T-helper 1 cell treated with Interleukin-12 subunit alpha and Interleukin-12 subunit beta and Interleukin-4 antibody, amounts not matched to agents 30 ng/mL and 1 ng/mL, for 36 hours (primary cell): ENCODE measurements around the gene TSPAN3. TPM values are rescaled to one million over a fixed set of nuclear protein-coding genes. Genes with fewer than 3 reads are reported as not detected.

Experiments
- intact Hi-C: fragments of 100-400 bp; cut with micrococcal nuclease; formaldehyde crosslinking; loops from one replicate; pipeline ENCODE4 v1.15.1; 2024
- total RNA-seq: library from RNA; stranded (reverse); gene quantifications from 2 replicates; pipeline ENCODE4 v1.2.3, GENCODE V29; 2022

The TSPAN3 gene
- total RNA-seq, 1 donor from 2014 or later, result 19.2 TPM

DNA sequence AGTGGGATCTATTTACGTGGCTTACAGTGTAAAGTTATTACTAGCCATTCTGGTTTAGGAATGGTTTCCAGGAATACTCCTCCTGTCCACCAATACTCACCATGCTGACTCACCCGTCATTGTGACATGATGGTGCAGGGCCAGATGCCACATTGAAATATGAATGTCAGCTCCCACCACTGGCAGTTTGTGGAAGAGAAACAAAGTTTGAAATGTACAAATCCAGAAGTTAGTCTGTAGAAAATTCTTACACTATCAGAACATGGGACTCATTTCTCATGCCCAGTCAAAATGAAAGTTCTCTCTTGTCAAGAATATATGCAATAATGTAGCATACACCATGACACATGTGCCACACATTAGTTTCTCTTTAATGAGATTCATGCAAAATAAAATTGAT, 14.4 kb upstream of the TSPAN3 start:
- intact Hi-C loops, result no loop called here

DNA sequence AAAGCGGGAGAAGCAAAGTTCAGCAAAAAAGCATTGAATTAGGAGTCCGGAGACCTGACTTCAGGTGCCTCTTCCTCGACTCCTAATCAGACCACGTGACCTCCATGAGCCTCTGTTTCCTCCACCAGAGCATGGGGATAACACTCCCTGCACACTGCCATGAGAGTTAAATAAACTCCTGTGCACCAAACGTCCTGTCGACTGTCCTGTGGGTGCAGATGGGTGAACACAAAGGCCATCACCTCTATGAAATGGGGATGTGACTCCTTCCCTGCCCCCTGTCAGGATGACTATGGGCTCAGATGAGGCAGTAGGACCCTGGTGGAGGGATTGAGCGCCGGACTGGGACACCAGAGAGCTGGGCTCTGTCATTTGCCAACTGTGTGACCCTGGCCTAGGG, 13.5 kb upstream of the TSPAN3 start:
- intact Hi-C loops, result no loop called here

DNA sequence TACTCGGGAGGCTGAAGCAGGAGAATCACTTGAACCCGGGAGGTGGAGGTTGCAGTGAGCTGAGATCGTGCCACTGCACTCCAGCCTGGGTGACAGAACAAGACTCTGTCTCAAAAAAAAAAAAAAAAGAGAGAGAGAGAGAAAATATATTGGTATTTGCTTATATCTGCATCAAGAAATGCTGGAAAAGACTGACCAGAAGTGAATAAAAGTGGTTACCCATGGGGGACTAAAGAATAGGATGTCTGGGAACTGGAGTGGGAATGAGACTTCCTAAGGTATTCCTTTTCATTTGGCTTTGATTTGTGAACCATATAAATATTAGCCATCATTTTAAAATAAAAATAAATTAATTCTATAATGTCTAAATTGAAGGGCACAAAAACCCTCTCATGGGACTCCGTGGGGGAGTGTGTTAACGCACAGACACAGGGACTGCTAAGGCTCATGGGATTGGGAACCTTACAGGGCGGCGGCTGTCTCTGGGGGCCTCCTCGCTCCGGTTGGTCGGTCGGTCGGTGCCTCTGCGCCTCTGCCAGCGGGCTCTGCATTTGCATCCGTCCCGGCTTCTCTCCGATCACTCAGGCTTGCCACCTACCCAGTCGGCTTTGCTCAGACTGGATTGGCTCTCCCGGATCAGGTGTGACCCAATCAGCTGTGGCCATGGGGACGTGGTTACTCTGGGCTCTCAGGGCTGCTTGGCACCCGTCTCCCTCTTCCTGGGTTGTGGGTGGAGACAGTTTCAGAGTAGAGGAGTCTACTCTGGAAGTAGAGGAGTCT, 12.7 kb upstream of the TSPAN3 start:
- intact Hi-C loops, result no loop called here

GRCh38 chr15:77081971-77082370, 11.1 kb upstream of the TSPAN3 start:
- intact Hi-C loops, result no loop called here

GRCh38 chr15:77076323-77076915, 5.5 kb upstream of the TSPAN3 start:
- intact Hi-C loops, result loop anchor here (10.0 kb wide), 1 partner anchor 102 kb away; no protein-coding TSS in a partner anchor

DNA sequence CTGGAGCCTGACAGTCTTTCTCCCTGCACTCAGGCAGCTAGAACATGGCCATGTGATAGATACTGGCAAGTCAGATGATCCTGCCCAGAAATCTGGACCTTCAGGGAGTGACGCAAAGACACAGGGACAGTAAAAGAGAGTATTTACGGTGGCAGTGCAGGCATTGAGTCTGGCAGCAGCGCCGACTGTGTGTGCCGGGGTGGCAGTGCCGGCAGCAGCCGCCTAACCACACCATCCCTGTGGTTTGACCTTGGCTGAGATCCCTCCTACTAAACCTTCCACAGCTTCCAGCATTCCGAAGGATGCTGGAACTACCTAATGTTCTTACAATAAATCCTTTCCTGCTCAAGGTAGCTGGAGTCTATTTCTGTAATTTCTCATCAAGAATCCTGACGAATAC, 4.6 kb upstream of the TSPAN3 start:
- intact Hi-C loops, result loop anchor here (10.0 kb wide), 1 partner anchor 101 kb away; no protein-coding TSS in a partner anchor

DNA sequence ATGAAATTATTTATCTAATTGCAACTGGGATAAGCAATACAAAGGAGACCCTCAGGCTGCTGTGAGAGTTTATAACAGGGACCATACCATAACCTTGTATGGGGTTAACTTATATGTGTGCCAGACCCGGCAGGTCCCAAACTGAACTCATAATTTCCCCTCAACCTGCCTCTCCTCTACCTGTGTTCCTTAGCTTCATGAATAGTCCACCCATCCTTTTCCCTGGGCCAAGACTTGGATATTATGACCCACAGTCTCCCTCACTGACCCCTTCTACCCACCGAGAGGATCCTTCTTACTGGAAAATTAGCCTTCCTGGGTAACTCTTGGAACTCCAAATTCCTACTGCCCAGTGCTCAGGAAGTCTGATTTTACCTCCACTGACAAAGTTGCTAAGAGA, 3.4 kb upstream of the TSPAN3 start:
- intact Hi-C loops, result loop anchor here (10.0 kb wide), 1 partner anchor 100 kb away; no protein-coding TSS in a partner anchor

GRCh38 chr15:77071305-77072223, 655 bp upstream of the TSPAN3 start:
- intact Hi-C loops, result loop anchor here (1.0 to 10.0 kb wide), 5 partner anchors 77 to 349 kb away; partner anchors contain the start of genes HMG20A, PEAK1, PSTPIP1 and RCN2

DNA sequence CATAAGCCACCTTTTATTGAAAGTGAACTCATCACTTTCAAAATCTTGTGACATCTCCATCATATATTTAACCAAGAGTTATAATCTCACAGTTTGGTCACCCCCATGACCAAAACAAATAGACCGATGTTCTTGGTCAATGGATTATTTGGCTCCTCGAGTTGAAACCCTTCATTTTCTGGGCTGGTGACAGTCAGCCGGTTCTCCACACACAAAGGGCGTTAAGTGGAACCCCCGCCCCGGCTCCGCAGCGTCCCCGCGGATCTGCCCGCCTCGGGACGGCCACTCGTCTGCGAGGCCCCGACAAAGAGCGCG, 772 bp downstream of the TSPAN3 start:
- intact Hi-C loops, result loop anchor here (2.0 to 10.0 kb wide), 2 partner anchors 75 to 95 kb away; partner anchors contain the start of gene PSTPIP1

DNA sequence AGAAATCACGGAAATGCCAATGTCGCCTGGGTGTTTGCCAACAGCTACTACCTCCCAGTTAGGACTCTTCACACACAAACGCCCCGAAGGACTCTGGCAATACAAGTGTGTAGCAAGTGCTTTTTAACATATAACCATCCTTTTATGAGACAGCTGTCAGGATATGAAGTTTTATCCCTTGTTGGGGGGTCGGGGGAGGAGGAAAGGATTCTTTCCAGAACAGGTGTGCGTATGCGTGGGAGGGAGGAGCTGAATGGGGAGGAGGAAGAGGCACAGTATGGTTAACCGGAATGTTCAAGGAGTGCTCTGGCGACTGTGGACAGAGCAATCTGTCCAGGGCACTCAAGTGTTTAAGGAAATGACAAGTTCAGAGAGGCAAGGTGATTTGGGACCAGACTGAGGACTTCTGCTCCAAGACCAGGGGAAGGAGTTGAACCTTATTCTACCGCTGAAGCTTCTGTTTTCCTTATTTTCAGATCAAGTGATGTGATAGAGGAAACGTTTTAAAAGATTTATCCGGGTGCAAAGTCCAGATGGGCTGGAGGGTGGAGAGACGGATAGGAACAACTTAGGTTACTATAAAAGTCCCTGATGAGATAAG, 1.3 kb downstream of the TSPAN3 start:
- intact Hi-C loops, result loop anchor here (2.0 to 10.0 kb wide), 2 partner anchors 75 to 95 kb away; partner anchors contain the start of gene PSTPIP1

- intact Hi-C loops, result no loop called here
Observed at GRCh38 chr15:77068633-77069032, 2.3 kb downstream of the TSPAN3 start.

DNA sequence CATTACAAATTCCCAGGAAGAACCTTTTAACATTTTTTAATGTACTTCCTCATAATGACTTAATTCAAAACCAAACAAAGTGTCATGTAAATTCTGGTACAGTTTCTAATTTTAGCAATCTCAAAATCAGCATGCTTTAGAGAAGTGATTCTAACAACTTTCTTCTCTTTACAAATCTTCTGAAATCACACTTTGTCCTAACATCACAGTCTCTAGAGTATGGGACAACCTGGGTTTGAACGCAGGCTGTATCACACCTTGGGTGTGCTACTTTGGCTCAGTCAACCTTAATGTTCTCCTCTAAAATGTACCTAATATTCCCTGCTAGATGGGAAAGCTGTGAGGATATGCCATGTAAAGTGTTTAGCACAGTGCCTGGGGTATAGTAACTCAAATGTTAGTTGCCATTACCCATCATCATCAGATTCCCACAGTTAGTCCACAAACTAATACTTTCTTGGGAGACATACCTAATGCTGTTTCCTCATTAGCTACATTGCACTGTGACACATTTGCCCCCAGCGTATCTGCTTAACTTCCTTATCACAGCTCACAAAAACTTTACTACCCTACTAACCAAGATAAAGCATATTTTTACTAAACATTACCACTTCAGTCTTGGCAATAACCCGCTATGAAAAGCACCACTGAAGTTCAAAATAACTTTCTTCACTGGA, 3.1 kb downstream of the TSPAN3 start:
- intact Hi-C loops, result no loop called here

- intact Hi-C loops, result no loop called here
Observed at GRCh38 chr15:77066971-77067690, 3.8 kb downstream of the TSPAN3 start.

- intact Hi-C loops, result no loop called here
Observed at GRCh38 chr15:77064539-77065308, 6.2 kb downstream of the TSPAN3 start.

GRCh38 chr15:77064063-77064462, 6.8 kb downstream of the TSPAN3 start:
- intact Hi-C loops, result no loop called here

- intact Hi-C loops, result no loop called here
Observed at GRCh38 chr15:77063249-77063648, 7.7 kb downstream of the TSPAN3 start.

DNA sequence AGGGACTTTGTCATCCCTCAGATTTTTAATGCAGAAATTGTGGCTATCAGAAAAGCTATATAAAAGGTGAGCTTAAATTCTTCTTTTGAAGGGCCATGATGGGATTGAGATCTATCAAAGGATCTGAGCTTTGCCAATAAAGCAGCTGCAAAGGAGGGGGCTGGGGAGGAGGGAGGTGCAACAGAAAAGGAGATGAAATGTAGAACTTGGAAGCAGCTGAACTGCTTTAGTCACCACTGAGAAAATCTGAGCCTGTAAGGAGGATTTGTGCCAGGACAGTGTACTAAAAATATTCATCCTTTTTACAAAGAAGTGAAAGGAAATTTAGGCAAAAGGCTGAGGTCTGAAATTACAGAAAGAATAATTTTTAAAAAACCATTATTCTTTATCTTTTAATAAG, 10.4 kb downstream of the TSPAN3 start:
- intact Hi-C loops, result no loop called here

GRCh38 chr15:77059786-77060361, 11.0 kb downstream of the TSPAN3 start:
- intact Hi-C loops, result no loop called here

GRCh38 chr15:77058468-77058867, 12.4 kb downstream of the TSPAN3 start:
- intact Hi-C loops, result no loop called here
